DMS79 (cell line): Measurements from ENCODE around the gene SLC7A6OS.

ENCODE experiments used
- DNase-seq: peaks from one replicate; lab custom pipeline; 2025; lab: John Stamatoyannopoulos, UW

The SLC7A6OS gene

DNA sequence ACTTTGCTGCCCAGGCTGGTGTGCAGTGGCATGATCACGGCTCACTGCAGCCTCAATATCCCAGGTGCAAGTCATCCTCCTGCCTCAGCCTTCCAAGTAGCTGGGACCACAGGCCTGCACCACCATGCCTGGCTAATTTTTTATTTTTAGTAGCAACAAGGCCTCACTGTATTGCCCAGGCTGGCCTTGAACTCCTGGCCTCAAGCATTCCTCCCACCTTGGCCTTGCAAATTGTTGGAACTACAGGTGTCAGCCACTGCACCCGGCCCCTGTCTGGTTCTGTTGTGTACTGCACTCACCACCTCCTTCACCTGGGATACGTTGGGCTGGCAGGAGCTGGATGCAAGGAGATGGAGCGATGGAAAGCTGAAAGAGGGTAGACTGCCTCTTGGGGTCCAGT, 57.0 kb downstream of the SLC7A6OS start:
- no peak for DNase-seq

DNA sequence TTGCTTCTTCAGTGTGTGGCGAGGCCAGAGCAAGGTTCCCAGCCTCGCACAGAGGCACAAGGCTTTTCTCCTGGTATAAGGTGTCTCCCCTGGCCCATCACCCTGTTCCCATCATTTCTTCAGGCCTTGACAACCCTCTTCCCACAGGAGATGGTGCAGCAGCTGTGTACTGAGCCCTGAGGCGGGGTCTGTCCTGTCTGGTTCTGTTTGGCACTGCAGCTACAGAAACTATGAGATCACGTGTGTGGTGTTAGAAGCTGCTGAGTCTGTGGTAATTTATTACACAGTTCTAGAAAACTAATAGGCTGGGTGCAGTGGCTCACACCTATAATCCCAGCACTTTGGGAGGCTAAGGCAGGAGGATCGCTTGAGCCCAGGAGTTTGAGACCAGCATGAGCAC, 58.4 kb downstream of the SLC7A6OS start:
- DNase-seq, result no peak

DNA sequence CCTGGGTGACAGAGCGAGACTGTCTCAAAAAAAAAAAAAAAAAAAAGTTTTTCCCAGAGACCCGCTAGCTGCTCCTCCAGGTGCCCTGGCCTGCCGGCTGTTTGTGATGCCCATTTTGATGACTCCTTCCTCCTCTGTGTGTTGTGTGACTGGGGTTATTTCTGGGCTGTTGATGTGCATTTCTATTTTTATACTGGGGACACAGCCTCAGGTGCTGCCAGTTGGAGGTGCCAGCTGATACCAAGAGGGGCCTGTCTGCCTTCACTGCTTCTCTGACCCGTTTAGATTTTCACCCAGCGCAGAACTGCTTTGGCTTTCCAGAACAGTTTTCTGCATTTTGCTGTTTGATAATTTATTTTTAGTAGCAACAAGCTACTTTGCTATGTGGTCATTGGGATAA, 58.9 kb downstream of the SLC7A6OS start:
- no peak for DNase-seq

DNA sequence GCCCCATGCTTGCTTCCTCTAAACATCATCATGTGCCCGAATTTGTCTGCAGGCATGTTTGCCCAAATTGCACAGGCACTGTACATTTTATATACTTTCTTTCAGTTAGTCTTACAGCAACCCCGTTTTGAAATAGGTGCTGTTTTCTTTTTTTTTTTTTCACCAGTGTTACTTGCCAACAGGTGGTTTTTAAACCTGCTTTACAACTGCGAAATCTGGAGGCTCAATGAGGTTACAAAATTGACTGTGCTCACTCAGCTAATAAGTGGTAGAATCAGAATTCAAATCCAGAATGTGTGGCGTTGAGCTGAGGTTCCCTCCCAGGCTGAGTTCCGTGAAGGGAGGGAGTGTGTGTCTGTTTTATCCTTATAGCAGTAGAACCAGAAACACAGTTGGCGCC, 59.8 kb downstream of the SLC7A6OS start:
- no peak for DNase-seq

DNA sequence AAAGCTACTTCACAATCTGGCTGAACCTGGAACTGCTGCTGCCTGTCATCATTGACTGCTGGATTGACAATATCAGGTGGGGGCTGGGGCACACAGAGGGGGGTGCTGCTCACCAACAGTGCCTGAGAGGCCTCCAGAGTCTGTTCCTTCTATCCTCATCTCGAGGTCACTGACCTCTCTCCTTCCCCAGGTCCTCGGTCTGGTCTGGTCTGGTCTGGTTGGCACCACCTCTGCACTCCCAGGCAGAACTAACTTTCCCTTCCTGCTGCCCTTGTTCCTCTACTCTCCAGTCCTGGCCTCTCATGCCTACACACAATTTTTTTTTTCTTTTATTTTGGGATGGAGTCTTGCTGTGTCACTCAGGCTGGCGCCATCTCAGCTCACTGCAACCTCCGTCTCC, 61.4 kb downstream of the SLC7A6OS start:
- DNase-seq, result no peak
